SK-N-SH treated with all-trans-retinoic acid at 6 μM for 48 hours (cell line): ENCODE results near the gene CNTFR.
A peak's percentile ranks its signal among the peaks of the same experiment; 100 is the strongest.

Source experiments
- ATAC-seq: fragments of 200-7000 bp; cut with Tn5 transposase; 3 replicates; pipeline ENCODE4 v1.9.1; 2020; ENCODE audit warnings: mild to moderate bottlenecking, moderate library complexity
- BACH2 ChIP-seq: fragments of 250-450 bp; sonication (Bioruptor Pico); IDR thresholded peaks from 2 replicates; pipeline ENCODE4 v1.9.0; 2021; ENCODE audit warnings: mild to moderate bottlenecking, borderline replicate concordance
- CSDC2 ChIP-seq: fragments of 250-450 bp; sonication (Bioruptor Pico); IDR thresholded peaks from 2 replicates; pipeline ENCODE4 v1.5.0; 2020; ENCODE audit warnings: mild to moderate bottlenecking, moderate library complexity
- ESRRG ChIP-seq: fragments of 250-450 bp; sonication (Bioruptor Pico); IDR thresholded peaks from 2 replicates; pipeline ENCODE4 v1.6.1; 2021; ENCODE audit warnings: mild to moderate bottlenecking
- GLIS3 ChIP-seq: fragments of 250-450 bp; sonication (Bioruptor Pico); IDR thresholded peaks from 2 replicates; pipeline ENCODE4 v1.5.0; 2020; ENCODE audit warnings: mild to moderate bottlenecking, moderate library complexity
- ISL1 ChIP-seq: fragments of 250-450 bp; sonication (Bioruptor Pico); IDR thresholded peaks from 2 replicates; pipeline ENCODE4 v2.1.2; 2022; ENCODE audit warnings: mild to moderate bottlenecking, moderate library complexity
- OSR1 ChIP-seq: fragments of 250-450 bp; sonication (Bioruptor Pico); IDR thresholded peaks from 2 replicates; pipeline ENCODE4 v1.8.0; 2022; ENCODE audit warnings: moderate library complexity, mild to moderate bottlenecking, inconsistent platforms
- PPARA ChIP-seq: fragments of 250-450 bp; sonication (Bioruptor Pico); IDR thresholded peaks from 2 replicates; pipeline ENCODE4 v1.5.0; 2020; ENCODE audit warnings: mild to moderate bottlenecking, borderline replicate concordance
- RARB ChIP-seq: fragments of 250-450 bp; sonication (Bioruptor Pico); IDR thresholded peaks from 2 replicates; pipeline ENCODE4 v1.8.0; 2021; ENCODE audit warnings: mild to moderate bottlenecking, moderate library complexity
- TCF4 ChIP-seq: fragments of 250-450 bp; sonication (Bioruptor Pico); IDR thresholded peaks from 2 replicates; pipeline ENCODE4 v1.8.0; 2021; ENCODE audit warnings: mild to moderate bottlenecking, moderate library complexity, borderline replicate concordance
- TOX ChIP-seq: fragments of 250-450 bp; sonication (Bioruptor Pico); IDR thresholded peaks from 2 replicates; pipeline ENCODE4 v1.8.0; 2021; ENCODE audit warnings: mild to moderate bottlenecking, moderate library complexity, borderline replicate concordance
- ZNF565 ChIP-seq: fragments of 450-650 bp; formaldehyde crosslinking; conservative IDR thresholded peaks from 2 replicates; pipeline ENCODE4 v1.5.0; 2020; ENCODE audit warnings: low read depth, mild to moderate bottlenecking, moderate library complexity
- ZNF8 ChIP-seq: fragments of 450-650 bp; formaldehyde crosslinking; IDR thresholded peaks from 2 replicates; pipeline ENCODE4 v1.5.0; 2020; ENCODE audit warnings: mild to moderate bottlenecking, moderate library complexity
- TF ChIP-seq, protein P1 (sequence below): fragments of 250-450 bp; sonication (Bioruptor Pico); IDR thresholded peaks from 2 replicates; pipeline ENCODE4 v1.8.0; 2021; ENCODE audit warnings: low read depth, mild to moderate bottlenecking, moderate library complexity, borderline replicate concordance
- TF ChIP-seq, protein P2 (sequence below): fragments of 250-450 bp; sonication (Bioruptor Pico); IDR thresholded peaks from 2 replicates; pipeline ENCODE4 v1.8.0; 2020; ENCODE audit warnings: mild to moderate bottlenecking, moderate library complexity, borderline replicate concordance
- TF ChIP-seq, protein P3 (sequence below): fragments of 250-450 bp; sonication (Bioruptor Pico); IDR thresholded peaks from 2 replicates; pipeline ENCODE4 v1.5.1; 2021; ENCODE audit warnings: mild to moderate bottlenecking, moderate library complexity
- TF ChIP-seq, protein P4 (sequence below): fragments of 250-450 bp; sonication (Bioruptor Pico); IDR thresholded peaks from 2 replicates; pipeline ENCODE4 v1.5.1; 2020; ENCODE audit warnings: low read depth, mild to moderate bottlenecking, moderate library complexity

Gene CNTFR

DNA sequence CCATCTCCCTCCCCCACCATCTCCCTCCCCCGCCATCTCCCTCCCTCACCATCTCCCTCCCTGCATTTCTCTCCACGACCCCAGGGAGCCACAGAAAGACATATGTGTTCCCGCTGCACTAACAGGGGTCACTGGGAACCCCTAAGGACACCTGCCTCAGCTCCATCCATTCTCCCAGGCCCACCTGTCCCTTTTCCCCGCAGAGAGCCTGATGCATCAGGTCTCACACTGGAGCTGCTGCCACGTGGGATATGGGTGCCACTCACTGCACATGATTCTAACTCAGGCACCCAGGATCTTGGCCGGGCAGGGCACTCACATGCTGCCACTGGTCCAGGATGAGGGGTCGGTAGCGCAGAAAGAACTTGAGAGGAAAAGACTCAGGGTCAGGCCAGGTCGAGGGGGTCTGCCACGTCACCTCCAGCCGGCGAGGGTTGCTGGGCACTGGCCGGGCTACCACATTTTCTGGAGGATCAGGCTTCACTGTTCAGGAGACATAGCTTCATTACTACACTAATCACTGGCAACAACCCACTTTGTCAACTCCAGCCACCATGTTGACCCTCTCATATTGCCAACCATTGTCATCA lies 33.5 kb downstream of the CNTFR start:
- no peak for ATAC-seq
- TF ChIP-seq CSDC2 (CRISPR knock-in tag), result no peak
- no peak for TF ChIP-seq TCF4 (CRISPR knock-in tag)
- no peak for TF ChIP-seq GLIS3 (CRISPR knock-in tag)
- TF ChIP-seq, protein P1, sequence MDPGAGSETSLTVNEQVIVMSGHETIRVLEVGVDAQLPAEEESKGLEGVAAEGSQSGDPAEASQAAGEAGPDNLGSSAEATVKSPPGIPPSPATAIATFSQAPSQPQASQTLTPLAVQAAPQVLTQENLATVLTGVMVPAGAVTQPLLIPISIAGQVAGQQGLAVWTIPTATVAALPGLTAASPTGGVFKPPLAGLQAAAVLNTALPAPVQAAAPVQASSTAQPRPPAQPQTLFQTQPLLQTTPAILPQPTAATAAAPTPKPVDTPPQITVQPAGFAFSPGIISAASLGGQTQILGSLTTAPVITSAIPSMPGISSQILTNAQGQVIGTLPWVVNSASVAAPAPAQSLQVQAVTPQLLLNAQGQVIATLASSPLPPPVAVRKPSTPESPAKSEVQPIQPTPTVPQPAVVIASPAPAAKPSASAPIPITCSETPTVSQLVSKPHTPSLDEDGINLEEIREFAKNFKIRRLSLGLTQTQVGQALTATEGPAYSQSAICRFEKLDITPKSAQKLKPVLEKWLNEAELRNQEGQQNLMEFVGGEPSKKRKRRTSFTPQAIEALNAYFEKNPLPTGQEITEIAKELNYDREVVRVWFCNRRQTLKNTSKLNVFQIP, result no peak
- no peak for TF ChIP-seq ZNF8
- TF ChIP-seq TOX (CRISPR knock-in tag), result no peak
- no peak for TF ChIP-seq ZNF565 (CRISPR knock-in tag)

DNA sequence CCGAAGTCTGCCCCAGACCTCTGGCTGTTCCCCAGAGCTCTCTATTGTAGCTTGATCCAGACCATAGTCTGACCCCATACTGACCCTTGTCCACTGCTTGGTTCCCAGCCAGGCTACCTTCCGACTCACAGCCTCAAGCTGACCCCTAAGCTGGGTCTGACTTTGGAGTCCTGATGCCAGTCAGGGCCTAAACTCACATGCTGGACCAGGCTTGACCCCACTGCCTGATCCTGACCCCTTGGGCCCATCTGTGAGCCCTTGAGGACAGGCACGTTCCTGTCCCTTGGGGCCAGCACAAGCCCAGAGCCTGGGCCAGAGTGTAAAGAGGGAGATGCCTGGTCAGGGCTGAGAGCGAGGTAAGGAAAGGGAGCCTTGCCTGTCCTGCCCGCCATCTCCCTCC lies 34.0 kb downstream of the CNTFR start:
- TF ChIP-seq, protein P1, result no peak
- no peak for ATAC-seq

DNA sequence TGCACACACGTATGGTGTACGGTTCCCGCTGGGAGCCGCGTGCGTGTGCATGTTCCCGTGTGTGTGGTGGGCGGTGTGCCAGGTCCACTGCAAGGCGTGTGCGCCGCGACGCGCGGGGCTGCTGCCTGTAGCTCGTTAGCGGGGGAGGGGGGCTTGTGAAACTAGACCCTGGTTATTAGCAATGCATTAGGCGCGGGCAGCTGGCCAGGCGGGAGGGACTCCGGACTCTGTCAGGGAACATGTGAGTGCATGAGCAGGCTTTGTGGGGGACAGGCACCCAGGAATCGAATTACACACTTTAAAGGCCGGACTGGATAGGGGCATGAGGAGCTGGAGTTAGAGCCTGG lies 34.5 kb downstream of the CNTFR start:
- no peak for TF ChIP-seq ESRRG (CRISPR knock-in tag)
- TF ChIP-seq, protein P2, sequence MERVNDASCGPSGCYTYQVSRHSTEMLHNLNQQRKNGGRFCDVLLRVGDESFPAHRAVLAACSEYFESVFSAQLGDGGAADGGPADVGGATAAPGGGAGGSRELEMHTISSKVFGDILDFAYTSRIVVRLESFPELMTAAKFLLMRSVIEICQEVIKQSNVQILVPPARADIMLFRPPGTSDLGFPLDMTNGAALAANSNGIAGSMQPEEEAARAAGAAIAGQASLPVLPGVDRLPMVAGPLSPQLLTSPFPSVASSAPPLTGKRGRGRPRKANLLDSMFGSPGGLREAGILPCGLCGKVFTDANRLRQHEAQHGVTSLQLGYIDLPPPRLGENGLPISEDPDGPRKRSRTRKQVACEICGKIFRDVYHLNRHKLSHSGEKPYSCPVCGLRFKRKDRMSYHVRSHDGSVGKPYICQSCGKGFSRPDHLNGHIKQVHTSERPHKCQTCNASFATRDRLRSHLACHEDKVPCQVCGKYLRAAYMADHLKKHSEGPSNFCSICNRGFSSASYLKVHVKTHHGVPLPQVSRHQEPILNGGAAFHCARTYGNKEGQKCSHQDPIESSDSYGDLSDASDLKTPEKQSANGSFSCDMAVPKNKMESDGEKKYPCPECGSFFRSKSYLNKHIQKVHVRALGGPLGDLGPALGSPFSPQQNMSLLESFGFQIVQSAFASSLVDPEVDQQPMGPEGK (CRISPR knock-in tag), result no peak
- TF ChIP-seq, protein P3, sequence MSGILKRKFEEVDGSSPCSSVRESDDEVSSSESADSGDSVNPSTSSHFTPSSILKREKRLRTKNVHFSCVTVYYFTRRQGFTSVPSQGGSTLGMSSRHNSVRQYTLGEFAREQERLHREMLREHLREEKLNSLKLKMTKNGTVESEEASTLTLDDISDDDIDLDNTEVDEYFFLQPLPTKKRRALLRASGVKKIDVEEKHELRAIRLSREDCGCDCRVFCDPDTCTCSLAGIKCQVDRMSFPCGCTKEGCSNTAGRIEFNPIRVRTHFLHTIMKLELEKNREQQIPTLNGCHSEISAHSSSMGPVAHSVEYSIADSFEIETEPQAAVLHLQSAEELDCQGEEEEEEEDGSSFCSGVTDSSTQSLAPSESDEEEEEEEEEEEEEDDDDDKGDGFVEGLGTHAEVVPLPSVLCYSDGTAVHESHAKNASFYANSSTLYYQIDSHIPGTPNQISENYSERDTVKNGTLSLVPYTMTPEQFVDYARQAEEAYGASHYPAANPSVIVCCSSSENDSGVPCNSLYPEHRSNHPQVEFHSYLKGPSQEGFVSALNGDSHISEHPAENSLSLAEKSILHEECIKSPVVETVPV, result no peak
- no peak for TF ChIP-seq ISL1 (CRISPR knock-in tag)
- no peak for TF ChIP-seq ZNF8
- no peak for TF ChIP-seq RARB (CRISPR knock-in tag)
- TF ChIP-seq BACH2 (CRISPR knock-in tag), result no peak
- TF ChIP-seq, protein P4, sequence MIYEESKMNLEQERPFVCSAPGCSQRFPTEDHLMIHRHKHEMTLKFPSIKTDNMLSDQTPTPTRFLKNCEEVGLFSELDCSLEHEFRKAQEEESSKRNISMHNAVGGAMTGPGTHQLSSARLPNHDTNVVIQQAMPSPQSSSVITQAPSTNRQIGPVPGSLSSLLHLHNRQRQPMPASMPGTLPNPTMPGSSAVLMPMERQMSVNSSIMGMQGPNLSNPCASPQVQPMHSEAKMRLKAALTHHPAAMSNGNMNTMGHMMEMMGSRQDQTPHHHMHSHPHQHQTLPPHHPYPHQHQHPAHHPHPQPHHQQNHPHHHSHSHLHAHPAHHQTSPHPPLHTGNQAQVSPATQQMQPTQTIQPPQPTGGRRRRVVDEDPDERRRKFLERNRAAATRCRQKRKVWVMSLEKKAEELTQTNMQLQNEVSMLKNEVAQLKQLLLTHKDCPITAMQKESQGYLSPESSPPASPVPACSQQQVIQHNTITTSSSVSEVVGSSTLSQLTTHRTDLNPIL, result no peak
- ATAC-seq, result peak; percentile 9; the same call in 2 of the 3 replicates

DNA sequence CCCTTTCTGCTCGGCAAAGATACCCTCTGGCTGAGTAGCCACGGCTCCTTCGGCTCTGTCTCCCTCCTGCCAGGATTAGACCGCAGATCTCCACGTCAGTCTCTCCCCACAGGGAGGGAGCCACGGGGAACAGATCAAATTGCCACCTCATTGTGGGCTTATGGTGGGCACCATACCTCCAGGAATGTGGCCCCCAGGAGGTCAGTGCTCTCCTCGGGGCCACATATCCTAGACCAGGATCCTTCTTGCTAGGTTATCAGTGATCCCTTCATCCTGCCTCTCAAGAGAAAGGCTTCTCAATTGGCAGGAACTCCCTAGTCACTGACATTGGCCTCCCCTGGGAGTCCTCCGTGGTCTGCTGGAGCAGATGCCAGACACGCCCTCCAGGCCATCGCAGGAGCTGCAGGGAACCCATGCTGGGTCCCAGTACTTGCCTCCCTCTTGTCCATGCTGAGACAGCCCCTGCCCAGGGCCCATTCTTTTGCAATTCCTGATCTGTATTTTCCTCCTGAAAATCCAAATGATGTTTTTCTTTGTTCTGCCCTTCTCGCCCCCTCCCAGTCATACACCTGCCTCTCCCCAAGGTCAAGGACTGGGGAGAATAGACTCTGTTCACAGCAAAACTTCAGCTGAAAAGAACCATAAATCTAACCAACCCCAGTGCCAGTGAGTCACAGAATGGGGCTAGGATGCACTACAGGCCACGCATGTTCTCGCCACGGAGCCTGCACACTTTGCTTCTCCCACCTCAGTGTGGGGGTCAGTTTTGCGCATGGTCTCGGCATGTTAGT lies 35.1 kb downstream of the CNTFR start:
- peak; percentile 23; the same call in 2 of the 3 replicates for ATAC-seq
- TF ChIP-seq OSR1 (CRISPR knock-in tag), result no peak
- TF ChIP-seq PPARA, result no peak
- TF ChIP-seq, protein P2 (CRISPR knock-in tag), result no peak
- TF ChIP-seq BACH2 (CRISPR knock-in tag), result no peak
